Measurements from ENCODE around the gene ST6GAL1. TPM values are rescaled to one million over a fixed set of nuclear protein-coding genes. Genes with fewer than 3 reads are reported as not detected.

ST6GAL1 gene
- total RNA-seq, 1 experiment from 2014 or later = 15.6 TPM

GRCh38 chr3:186923241-186923640 is 7.1 kb upstream of the ST6GAL1 start:
- BruUV-seq (replicated peaks) = no TSS peak
- H3K36me3 ChIP-seq (ENCODE audit: control insufficient read depth in 1 of 2, insufficient read depth in 2 of 2, low read length in 2 of 2) = no peaks in the 10 kb centered on the region
- intact Hi-C loops (cut with micrococcal nuclease) = no loop called here
- no peaks in the 10 kb centered on the region for H3K9me3 ChIP-seq (ENCODE audit: control insufficient read depth in 1 of 2, insufficient read depth in 1 of 2, low read depth in 1 of 2, low read length in 2 of 2)
- ATAC-seq (no peak), DNase-seq (ENCODE audit: low read depth, low spot score) (no peak)
- H3K9ac ChIP-seq (ENCODE audit: low read length) = no peak overlapping the region
- H3K27ac ChIP-seq (ENCODE audit: low read depth, low read length) = no peak overlapping the region
- no peaks in the 10 kb centered on the region for H3K9me2 ChIP-seq (ENCODE audit: insufficient read depth)
- no peak overlapping the region for H3K4me2 ChIP-seq (ENCODE audit: low read length)
- ChIA-PET POLR2A (no interaction called here), CTCF (no interaction called here), RAD21 (ENCODE audit: low non-redundant PET in 1 of 2, low total read pairs in 2 of 2, uncharacterized antibody in 2 of 2, unreplicated experiment in 2 of 2) (no interaction called here)
- H3K4me1 ChIP-seq (ENCODE audit: control insufficient read depth in 1 of 2, insufficient read depth in 2 of 2, low read length in 2 of 2) = no peaks in the 10 kb centered on the region
- no peak overlapping the region for H3K4me3 ChIP-seq (replicated peaks in 1 of 2; ENCODE audit: low read depth in 1 of 2, low read length in 2 of 2)
- TF ChIP-seq ZBTB33 (IDR thresholded peaks at IDR 0.05; ENCODE audit: extremely low read depth, insufficient replicate concordance, low read length) = no peak
- TF ChIP-seq CEBPB (IDR thresholded peaks at IDR 0.05; ENCODE audit: low read depth) = no peak
- no peak for TF ChIP-seq EZH2 (IDR thresholded peaks at IDR 0.05)
- TF ChIP-seq JUND (IDR thresholded peaks at IDR 0.05) = no peak
- TF ChIP-seq ZFX (IDR thresholded peaks at IDR 0.05) = no peak
- no peak for TF ChIP-seq ZNF274 (IDR thresholded peaks at IDR 0.05; ENCODE audit: low read depth, low read length)
- TF ChIP-seq CBX3 (IDR thresholded peaks at IDR 0.05; ENCODE audit: low read depth) = no peak
- no peak for TF ChIP-seq RAD21 (IDR thresholded peaks at IDR 0.05; ENCODE audit: low read depth)
- no peak for TF ChIP-seq ELF1 (IDR thresholded peaks at IDR 0.05; ENCODE audit: borderline replicate concordance, low read depth)
- no peaks in the 10 kb centered on the region for H3K27me3 ChIP-seq (ENCODE audit: insufficient read depth, low read length)
- H3K79me2 ChIP-seq (ENCODE audit: insufficient read depth, low read length) = no peaks in the 10 kb centered on the region
- no peak overlapping the region for H2AFZ ChIP-seq (ENCODE audit: low read depth, low read length, poor library complexity, severe bottlenecking)
- H4K20me1 ChIP-seq (ENCODE audit: insufficient read depth) = no peaks in the 10 kb centered on the region

GRCh38 chr3:186925826-186926225 is 4.5 kb upstream of the ST6GAL1 start:
- BruUV-seq (replicated peaks) = no TSS peak
- ATAC-seq = no peak
- Histone ChIP-seq H2AFZ (ENCODE audit: low read depth, low read length, poor library complexity, severe bottlenecking) (no peak overlapping the region), H3K79me2 (ENCODE audit: insufficient read depth, low read length) (no peaks in the 10 kb centered on the region), H3K4me3 (replicated peaks in 1 of 2; ENCODE audit: low read depth in 1 of 2, low read length in 2 of 2) (no peak overlapping the region), H3K9me3 (ENCODE audit: control insufficient read depth in 1 of 2, insufficient read depth in 1 of 2, low read depth in 1 of 2, low read length in 2 of 2) (no peaks in the 10 kb centered on the region), H3K9ac (ENCODE audit: low read length) (no peak overlapping the region), H3K27me3 (ENCODE audit: insufficient read depth, low read length) (no peaks in the 10 kb centered on the region), H3K4me1 (ENCODE audit: control insufficient read depth in 1 of 2, insufficient read depth in 2 of 2, low read length in 2 of 2) (peaks cover 7 to 8% of the 10 kb centered on the region in 2 experiments; a peak in 3 of 4 replicates), H3K36me3 (ENCODE audit: control insufficient read depth in 1 of 2, insufficient read depth in 2 of 2, low read length in 2 of 2) (no peaks in the 10 kb centered on the region), H3K4me2 (ENCODE audit: low read length) (no peak overlapping the region), H4K20me1 (ENCODE audit: insufficient read depth) (no peaks in the 10 kb centered on the region), H3K9me2 (ENCODE audit: insufficient read depth) (no peaks in the 10 kb centered on the region), H3K27ac (ENCODE audit: low read depth, low read length) (no peak overlapping the region)
- intact Hi-C loops (cut with micrococcal nuclease) = no loop called here
- ChIA-PET POLR2A (no interaction called here), CTCF (no interaction called here), RAD21 (ENCODE audit: low non-redundant PET in 1 of 2, low total read pairs in 2 of 2, uncharacterized antibody in 2 of 2, unreplicated experiment in 2 of 2) (no interaction called here)
- no peak for DNase-seq (ENCODE audit: low read depth, low spot score)
- TF ChIP-seq POLR2AphosphoS5 (IDR thresholded peaks at IDR 0.05; ENCODE audit: low read depth, low read length) (no peak), ATF3 (IDR thresholded peaks at IDR 0.05) (no peak), ZFX (IDR thresholded peaks at IDR 0.05) (no peak), POLR2A (IDR thresholded peaks at IDR 0.05; ENCODE audit: borderline replicate concordance, extremely low read depth, insufficient read depth, insufficient read length) (no peak), CTCF (IDR thresholded peaks at IDR 0.05 in 2 of 3, conservative IDR thresholded peaks at IDR 0.05 in 1 of 3; ENCODE audit: borderline replicate concordance in 1 of 3, insufficient read depth in 1 of 3, low read depth in 2 of 3, low read length in 2 of 3) (no peak), SRF (IDR thresholded peaks at IDR 0.05; ENCODE audit: low read depth) (no peak), EGR1 (IDR thresholded peaks at IDR 0.05; ENCODE audit: low read depth) (no peak), CBX3 (IDR thresholded peaks at IDR 0.05; ENCODE audit: low read depth) (no peak), SIN3A (IDR thresholded peaks at IDR 0.05; ENCODE audit: low read depth) (no peak), ZNF274 (IDR thresholded peaks at IDR 0.05; ENCODE audit: low read depth, low read length) (no peak), SP1 (IDR thresholded peaks at IDR 0.05; ENCODE audit: low read depth) (no peak), FOSL1 (IDR thresholded peaks at IDR 0.05; ENCODE audit: low read depth) (no peak)

Data from HCT116 (cell line).